Cardiac fibroblast (primary cell): ENCODE measurements around the gene MACROH2A2.

Source experiments
- DNase-seq, 2 donors: peaks; one replicate each; pipeline versions ENCODE4 v3.0.0 to v3.0.0-alpha.2; 2010; ENCODE audit warnings: low read depth in 2 of 2
- H3K4me3 ChIP-seq, 2 donors: replicated peaks in 1 of 2; 1 replicate in 1 of 2; 2 replicates in 1 of 2; pipeline ENCODE4 v1.5.1; 2011; ENCODE audit warnings: low read depth in 2 of 2, low read length in 2 of 2, mild to moderate bottlenecking in 2 of 2, moderate library complexity in 1 of 2
- TF ChIP-seq, protein P1 (sequence below): IDR thresholded peaks from one replicate; pipeline ENCODE4 v1.5.1; 2011; ENCODE audit warnings: low read depth, mild to moderate bottlenecking, low read length, inconsistent platforms

Gene MACROH2A2

DNA sequence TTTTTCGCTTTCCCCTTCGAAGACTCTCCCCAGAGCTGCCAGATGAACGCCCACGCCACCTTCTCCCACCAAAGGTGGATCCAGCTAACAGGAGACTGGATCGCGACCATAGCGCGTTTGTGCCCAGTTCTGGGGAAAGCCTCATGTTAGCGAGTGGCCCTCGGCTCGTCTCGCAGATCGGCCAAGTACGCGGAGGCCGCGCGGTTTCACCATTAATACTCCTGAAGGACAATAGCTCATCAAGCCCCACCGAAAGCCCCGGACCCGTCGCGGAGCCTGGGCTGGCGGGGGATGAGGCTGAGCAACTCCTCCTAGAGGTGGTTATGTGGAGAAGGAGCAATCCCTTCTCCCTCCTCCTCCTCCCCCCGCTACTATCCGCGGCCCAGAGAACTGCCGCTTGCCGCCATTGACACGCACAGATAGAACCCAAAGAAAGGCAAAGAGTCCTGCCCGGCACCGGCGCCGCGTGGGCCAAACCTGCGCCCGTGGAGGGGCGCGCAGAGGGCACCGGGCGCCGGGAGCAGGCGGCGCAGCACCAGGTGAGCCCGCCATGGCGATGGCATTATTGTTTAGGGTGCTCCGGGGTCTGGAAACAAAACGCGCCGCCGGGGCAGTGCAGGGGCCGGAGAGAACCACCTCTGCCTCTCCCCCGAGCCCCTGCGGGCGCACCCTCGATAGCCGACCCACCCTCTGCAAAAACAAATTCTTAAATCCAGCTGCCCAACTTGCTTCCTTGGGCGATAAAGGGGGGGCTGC, at the start of gene MACROH2A2:
TSS of gene MACROH2A2 (plus strand) at position 385 of the 756 bp plus-strand sequence. CDS start 22,813 bp downstream, outside the sequence.
- DNase-seq = peak; percentile 67 to 73
- TF ChIP-seq, protein P1, sequence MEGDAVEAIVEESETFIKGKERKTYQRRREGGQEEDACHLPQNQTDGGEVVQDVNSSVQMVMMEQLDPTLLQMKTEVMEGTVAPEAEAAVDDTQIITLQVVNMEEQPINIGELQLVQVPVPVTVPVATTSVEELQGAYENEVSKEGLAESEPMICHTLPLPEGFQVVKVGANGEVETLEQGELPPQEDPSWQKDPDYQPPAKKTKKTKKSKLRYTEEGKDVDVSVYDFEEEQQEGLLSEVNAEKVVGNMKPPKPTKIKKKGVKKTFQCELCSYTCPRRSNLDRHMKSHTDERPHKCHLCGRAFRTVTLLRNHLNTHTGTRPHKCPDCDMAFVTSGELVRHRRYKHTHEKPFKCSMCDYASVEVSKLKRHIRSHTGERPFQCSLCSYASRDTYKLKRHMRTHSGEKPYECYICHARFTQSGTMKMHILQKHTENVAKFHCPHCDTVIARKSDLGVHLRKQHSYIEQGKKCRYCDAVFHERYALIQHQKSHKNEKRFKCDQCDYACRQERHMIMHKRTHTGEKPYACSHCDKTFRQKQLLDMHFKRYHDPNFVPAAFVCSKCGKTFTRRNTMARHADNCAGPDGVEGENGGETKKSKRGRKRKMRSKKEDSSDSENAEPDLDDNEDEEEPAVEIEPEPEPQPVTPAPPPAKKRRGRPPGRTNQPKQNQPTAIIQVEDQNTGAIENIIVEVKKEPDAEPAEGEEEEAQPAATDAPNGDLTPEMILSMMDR = peak; percentile 42
- H3K4me3 ChIP-seq = peak within 1 kb of the TSS; percentile 65 to 82

DNA sequence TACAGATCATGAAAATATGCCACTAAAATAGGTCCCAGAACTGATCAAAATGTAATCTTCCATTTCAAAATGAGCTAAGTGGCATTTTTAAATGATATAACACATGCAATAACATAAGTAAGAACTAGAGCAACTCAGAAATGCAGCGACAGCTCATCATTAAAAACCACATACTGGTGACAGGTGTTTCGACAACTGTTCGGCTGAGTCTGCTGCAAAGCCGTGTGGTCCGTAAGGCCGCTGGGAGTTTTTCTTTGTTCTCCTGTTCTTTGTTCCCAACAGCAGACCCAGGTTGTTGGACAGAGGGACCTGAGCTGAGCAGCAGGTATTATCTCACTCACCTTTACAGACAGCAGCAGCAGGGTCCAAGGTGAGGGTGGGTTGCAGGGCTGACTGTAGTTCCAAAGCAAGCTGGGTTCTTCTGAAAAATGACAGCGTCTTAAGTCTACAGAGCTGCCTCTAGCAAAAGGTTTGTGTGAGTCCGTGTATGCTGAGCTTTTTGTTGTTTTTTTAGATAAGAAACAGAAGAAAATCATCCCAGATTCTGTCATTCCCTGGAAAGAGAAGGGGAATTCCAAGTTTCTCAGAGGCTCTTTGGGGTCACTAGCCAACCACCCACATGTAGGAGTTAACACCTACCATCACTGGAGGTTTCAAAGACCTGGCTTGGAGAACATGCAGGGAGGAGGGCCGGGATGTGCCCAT, 45.4 kb upstream of the MACROH2A2 start:
- peak in 1 of 2 donors; percentile 17 for DNase-seq
- no peak overlapping the region for H3K4me3 ChIP-seq
- TF ChIP-seq, protein P1 = no peak

DNA sequence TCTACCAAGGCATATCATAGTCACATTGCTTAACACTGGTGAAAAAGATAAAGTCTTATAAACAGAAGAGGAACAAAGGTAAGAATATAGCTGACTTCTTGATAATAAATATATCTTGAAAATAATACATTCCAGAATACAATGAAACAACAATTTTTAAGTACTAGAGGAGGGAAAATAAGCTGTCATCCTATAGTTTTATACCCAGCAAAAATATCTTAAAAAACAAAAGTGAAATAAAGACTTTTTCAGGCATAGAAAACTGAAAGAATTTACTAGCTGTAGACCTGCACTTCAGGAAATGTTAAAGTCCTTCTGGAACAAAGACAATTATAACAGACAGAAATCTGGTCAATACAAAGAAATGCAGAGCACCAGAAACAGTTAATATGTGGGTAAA, 21.4 kb upstream of the MACROH2A2 start:
- no peak for DNase-seq
- TF ChIP-seq, protein P1 = no peak
- H3K4me3 ChIP-seq = no peak overlapping the region

DNA sequence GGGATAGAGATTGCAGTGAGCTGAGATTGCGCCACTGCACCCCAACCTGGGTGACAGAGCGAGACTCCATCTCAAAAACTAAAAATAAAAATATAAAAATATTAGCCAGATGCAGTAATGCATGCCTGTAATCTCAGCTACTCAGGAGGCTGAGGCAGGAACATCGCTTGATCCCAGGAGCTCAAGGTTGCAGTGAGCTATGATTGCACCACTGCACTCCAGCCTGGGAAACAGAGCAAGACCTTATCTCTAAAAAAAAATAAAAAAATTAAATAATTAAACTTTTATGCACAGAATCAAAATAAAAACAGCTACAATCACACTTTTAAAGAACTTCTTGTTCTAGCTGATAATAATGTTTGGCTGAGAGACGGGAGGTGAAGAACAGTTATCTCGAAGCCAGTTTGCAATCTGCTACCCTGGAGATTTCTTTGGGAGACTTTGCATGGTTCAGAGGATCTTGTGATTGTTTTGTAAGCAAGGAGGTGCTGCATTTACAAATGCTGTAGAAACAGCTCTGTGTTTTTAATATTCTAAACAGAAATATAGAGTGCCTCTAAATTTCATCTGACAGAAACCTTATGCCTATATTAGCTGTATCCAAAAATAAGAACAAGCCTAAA, 19.9 kb upstream of the MACROH2A2 start:
- TF ChIP-seq, protein P1 = no peak
- no peak for DNase-seq
- no peak overlapping the region for H3K4me3 ChIP-seq

DNA sequence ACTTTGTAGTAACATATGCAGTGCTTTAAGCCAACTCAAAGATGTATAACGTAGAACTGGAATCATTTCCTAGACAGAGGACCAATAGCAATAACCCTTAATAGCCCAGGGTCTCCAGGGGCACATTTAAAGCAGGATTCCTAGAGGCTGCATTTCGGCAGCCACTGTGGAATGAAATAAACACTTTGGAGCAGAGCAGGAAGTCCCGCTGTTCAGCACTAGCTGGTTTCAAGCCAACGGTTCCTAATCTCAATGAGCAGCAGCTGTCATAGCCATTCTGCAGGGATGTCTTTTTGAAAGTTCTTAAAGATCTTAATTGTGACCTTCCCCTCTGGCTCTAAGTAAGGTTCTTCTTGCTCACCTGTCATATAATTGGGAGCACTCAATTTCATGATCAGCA, 18.4 kb upstream of the MACROH2A2 start:
- DNase-seq = no peak
- H3K4me3 ChIP-seq = no peak overlapping the region
- TF ChIP-seq, protein P1 = no peak

GRCh38 chr10:70035531-70035930, 17.1 kb upstream of the MACROH2A2 start:
- TF ChIP-seq, protein P1 = no peak
- H3K4me3 ChIP-seq = no peak overlapping the region
- no peak for DNase-seq
